Measurements from ENCODE around the gene ZFAND2A. TPM values are rescaled to one million over a fixed set of nuclear protein-coding genes. Genes with fewer than 3 reads are reported as not detected.

Gene ZFAND2A
- total RNA-seq, 1 donor from 2014 or later = 13.3 TPM

- Histone ChIP-seq H3K4me1 (peaks cover 9% of the 10 kb centered on the region), H3K79me2 (ENCODE audit: low read depth) (peaks cover 14% of the 10 kb centered on the region), H3F3A (ENCODE audit: low read depth) (peaks cover 13% of the 10 kb centered on the region), H3K9me3 (ENCODE audit: low read depth) (no peaks in the 10 kb centered on the region), H3K4me3 (no peak overlapping the region), H3K4me2 (no peak overlapping the region), H3K27ac (no peak overlapping the region), H3K36me3 (no peaks in the 10 kb centered on the region), H3K9ac (no peak overlapping the region), H2AFZ (replicated peaks) (no peak overlapping the region), H3K27me3 (no peaks in the 10 kb centered on the region), H4K20me1 (ENCODE audit: low read depth) (peaks cover 10% of the 10 kb centered on the region)
- TF ChIP-seq EZH2 (IDR thresholded peaks at IDR 0.05) (no peak), CTCF (IDR thresholded peaks at IDR 0.05) (no peak), EZH2phosphoT487 (IDR thresholded peaks at IDR 0.05) (no peak)
- Mint-ChIP-seq H3K36me3 (no peaks in the 10 kb centered on the region), H3K27ac (no peak overlapping the region), H3K4me3 (no peak overlapping the region), H3K4me1 (peaks cover 9% of the 10 kb centered on the region), H3K9me3 (no peaks in the 10 kb centered on the region), H3K27me3 (ENCODE audit: insufficient read depth, low read depth) (peaks cover 2% of the 10 kb centered on the region)
- DNase-seq (ENCODE audit: low spot score) = no peak
Measured at GRCh38 chr7:1140476-1141104, 19.4 kb downstream of the ZFAND2A start.

GRCh38 chr7:1137517-1138167 lies 22.4 kb downstream of the ZFAND2A start:
- Histone ChIP-seq H3K36me3 (no peaks in the 10 kb centered on the region), H3K79me2 (ENCODE audit: low read depth) (peaks cover 36% of the 10 kb centered on the region), H3K27ac (no peak overlapping the region), H3K27me3 (no peaks in the 10 kb centered on the region), H4K20me1 (ENCODE audit: low read depth) (peaks cover 10% of the 10 kb centered on the region), H2AFZ (replicated peaks) (no peak overlapping the region), H3F3A (ENCODE audit: low read depth) (peaks cover 20% of the 10 kb centered on the region), H3K4me3 (peak overlapping the region; percentile 66), H3K9ac (peak overlapping the region; percentile 15), H3K4me2 (peak overlapping the region; percentile 90), H3K9me3 (ENCODE audit: low read depth) (no peaks in the 10 kb centered on the region), H3K4me1 (peaks cover 9% of the 10 kb centered on the region)
- Mint-ChIP-seq H3K36me3 (peaks cover 8% of the 10 kb centered on the region), H3K27me3 (ENCODE audit: insufficient read depth, low read depth) (peaks cover 2% of the 10 kb centered on the region), H3K9me3 (peaks cover 3% of the 10 kb centered on the region), H3K4me1 (peaks cover 9% of the 10 kb centered on the region), H3K4me3 (peak overlapping the region; percentile 92), H3K27ac (no peak overlapping the region)
- no peak for TF ChIP-seq EZH2phosphoT487 (IDR thresholded peaks at IDR 0.05)
- TF ChIP-seq CTCF (IDR thresholded peaks at IDR 0.05) = no peak
- no peak for TF ChIP-seq EZH2 (IDR thresholded peaks at IDR 0.05)
- peak; percentile 75 for DNase-seq (ENCODE audit: low spot score)

GRCh38 chr7:1136841-1137516 lies 23.0 kb downstream of the ZFAND2A start:
- H3F3A ChIP-seq (ENCODE audit: low read depth) = peaks cover 20% of the 10 kb centered on the region
- H3K4me3 Mint-ChIP-seq = peak overlapping the region; percentile 92
- peak; percentile 29 for DNase-seq (ENCODE audit: low spot score)
- H3K9me3 Mint-ChIP-seq = peaks cover 3% of the 10 kb centered on the region
- no peak overlapping the region for H3K27ac ChIP-seq
- peaks cover 5% of the 10 kb centered on the region for H3K9me3 ChIP-seq (ENCODE audit: low read depth)
- peaks cover 2% of the 10 kb centered on the region for H3K27me3 Mint-ChIP-seq (ENCODE audit: insufficient read depth, low read depth)
- H3K4me2 ChIP-seq = peak overlapping the region; percentile 90
- no peak overlapping the region for H2AFZ ChIP-seq (replicated peaks)
- peaks cover 10% of the 10 kb centered on the region for H4K20me1 ChIP-seq (ENCODE audit: low read depth)
- H3K4me1 ChIP-seq = peaks cover 9% of the 10 kb centered on the region
- no peak for TF ChIP-seq CTCF (IDR thresholded peaks at IDR 0.05)
- no peak for TF ChIP-seq EZH2phosphoT487 (IDR thresholded peaks at IDR 0.05)
- TF ChIP-seq EZH2 (IDR thresholded peaks at IDR 0.05) = no peak
- peaks cover 43% of the 10 kb centered on the region for H3K79me2 ChIP-seq (ENCODE audit: low read depth)
- no peak overlapping the region for H3K27ac Mint-ChIP-seq
- H3K9ac ChIP-seq = peak overlapping the region; percentile 15
- no peaks in the 10 kb centered on the region for H3K36me3 ChIP-seq
- no peaks in the 10 kb centered on the region for H3K27me3 ChIP-seq
- peaks cover 10% of the 10 kb centered on the region for H3K36me3 Mint-ChIP-seq
- H3K4me1 Mint-ChIP-seq = peaks cover 9% of the 10 kb centered on the region
- peak overlapping the region; percentile 66 for H3K4me3 ChIP-seq

Measured in neural progenitor cell (in vitro differentiated cells).